K562 (cell line): ENCODE measurements around the gene LRFN4. TPM values are rescaled to one million over a fixed set of nuclear protein-coding genes. Genes with fewer than 3 reads are reported as not detected.

ENCODE experiments used
- ATAC-seq: fragments of 200-7000 bp; cut with Tn5 transposase; 3 replicates; pipeline ENCODE4 v1.9.1; 2020; ENCODE audit warnings: moderate library complexity
- BruUV-seq: library from RNA; stranded (reverse); fragments of 400-500 nt; replicated peaks from 2 replicates; lab custom pipeline; 2021; lab: Mats Ljungman, UMichigan
- CTCF ChIA-PET: fragments of 300-600 bp; formaldehyde crosslinking; extraction: SDS; loops from one replicate; lab custom pipeline; 2021; ENCODE audit warnings: low intra/inter-chr PET ratio; lab: Yijun Ruan, JAX
- POLR2A ChIA-PET: fragments of 300-600, 350-650 bp; sonication (Branson Sonifier 250); formaldehyde crosslinking; extraction: SDS; loops from one replicate; lab custom pipeline; 2021; ENCODE audit warnings: antibody characterized with exemption, inconsistent platforms; lab: Yijun Ruan, JAX
- DNase-seq, 4 experiments: peaks; one replicate each; pipeline versions ENCODE4 v3.0.0 to v3.0.0-alpha.2; 2011 to 2018; ENCODE audit warnings: low spot score in 3 of 4, mixed read lengths in 3 of 4; ENCODE audit errors: extremely low read depth in 1 of 4
- FAIRE-seq: peaks from 2 replicates; lab custom pipeline; 2011; peaks lifted over from hg19 to GRCh38; lab: Jason Lieb, UNC
- H2AFZ ChIP-seq: 2 replicates; pipeline ENCODE4 v1.6.0; 2011; ENCODE audit warnings: low read depth, low read length, control low read depth, inconsistent platforms
- H3K27ac ChIP-seq: fragments of 200-600 bp; 3 replicates; pipeline ENCODE4 v1.8.0; 2011; ENCODE audit warnings: low read depth, mild to moderate bottlenecking, control low read depth, inconsistent platforms, low read length, moderate library complexity, mixed read lengths; ENCODE audit errors: extremely low read depth
- H3K27me3 ChIP-seq, 2 experiments: fragments of 300-600 bp in 1 of 2; 2 replicates in 1 of 2; 3 replicates in 1 of 2; pipeline versions ENCODE4 v1.6.0 to v1.8.0; 2011; ENCODE audit warnings: inconsistent platforms in 2 of 2, low read length in 2 of 2, mild to moderate bottlenecking in 1 of 2, mixed read lengths in 1 of 2, moderate library complexity in 1 of 2; ENCODE audit not compliant: control insufficient read depth in 2 of 2, insufficient read depth in 2 of 2
- H3K36me3 ChIP-seq: fragments of 300-600 bp; 3 replicates; pipeline ENCODE4 v1.8.0; 2011; ENCODE audit warnings: mild to moderate bottlenecking, low read length, inconsistent platforms; ENCODE audit not compliant: control insufficient read depth, insufficient read depth
- H3K4me1 ChIP-seq, 2 experiments: fragments of 200-600 bp in 1 of 2; replicated peaks in 1 of 2; 2 replicates in 1 of 2; 3 replicates in 1 of 2; pipeline versions ENCODE4 v1.5.1 to v1.8.0; 2011; ENCODE audit warnings: inconsistent platforms in 2 of 2, low read length in 2 of 2, mild to moderate bottlenecking in 1 of 2, mixed read lengths in 1 of 2, moderate library complexity in 1 of 2; ENCODE audit not compliant: control insufficient read depth in 2 of 2, insufficient read depth in 2 of 2
- H3K4me2 ChIP-seq: 2 replicates; pipeline ENCODE4 v1.6.1; 2011; ENCODE audit warnings: low read length, control low read depth, inconsistent platforms, mixed read lengths; ENCODE audit not compliant: insufficient read depth
- H3K4me3 ChIP-seq: fragments of 200-600 bp; sonication (generic), shearing (Covaris generic); 2 replicates; pipeline ENCODE4 v1.5.1; 2016; ENCODE audit warnings: control low read depth, inconsistent platforms
- H3K79me2 ChIP-seq: fragments of 200-600 bp; 3 replicates; pipeline ENCODE4 v1.8.0; 2011; ENCODE audit warnings: low read length, inconsistent platforms; ENCODE audit not compliant: control insufficient read depth, insufficient read depth
- H3K9ac ChIP-seq, 2 experiments: 2 replicates each; pipeline versions ENCODE4 v1.6.0 to v1.6.1; 2011; ENCODE audit warnings: low read depth in 2 of 2, low read length in 2 of 2, control low read depth in 1 of 2, inconsistent platforms in 1 of 2, mild to moderate bottlenecking in 1 of 2, mixed read lengths in 1 of 2; ENCODE audit not compliant: insufficient read depth in 1 of 2
- H3K9me1 ChIP-seq: one replicate; pipeline ENCODE4 v1.6.0; 2011; ENCODE audit warnings: inconsistent platforms, mild to moderate bottlenecking, low read length, moderate library complexity; ENCODE audit not compliant: control insufficient read depth, insufficient read depth
- H3K9me3 ChIP-seq: replicated peaks from 2 replicates; pipeline ENCODE4 v1.5.1; 2011; ENCODE audit warnings: low read depth, low read length, inconsistent platforms; ENCODE audit not compliant: control insufficient read depth, insufficient read depth
- H4K20me1 ChIP-seq: replicated peaks from 2 replicates; pipeline ENCODE4 v1.6.1; 2011; ENCODE audit warnings: low read length, inconsistent platforms, mixed read lengths; ENCODE audit not compliant: control insufficient read depth, insufficient read depth
- CHD1 ChIP-seq: fragments of 200-600 bp; sonication (generic); IDR thresholded peaks from one replicate; pipeline ENCODE4 v1.6.1; 2012; ENCODE audit warnings: mild to moderate bottlenecking, moderate library complexity, low read length, inconsistent platforms
- COPS2 ChIP-seq: fragments of 450-650 bp; conservative IDR thresholded peaks from 2 replicates; pipeline ENCODE4 v1.6.1; 2016; ENCODE audit warnings: mild to moderate bottlenecking, moderate library complexity
- HOXB6 ChIP-seq: fragments of 250-450 bp; sonication (Bioruptor Pico); IDR thresholded peaks from 2 replicates; pipeline ENCODE4 v1.5.1; 2022; ENCODE audit warnings: mild to moderate bottlenecking, borderline replicate concordance
- POLR2AphosphoS5 ChIP-seq: IDR thresholded peaks from 2 replicates; pipeline ENCODE4 v1.6.1; 2011; ENCODE audit warnings: mild to moderate bottlenecking, low read depth, low read length, moderate library complexity; ENCODE audit not compliant: control insufficient read depth, insufficient read depth
- SMAD1 ChIP-seq: fragments of 150-350 bp; IDR thresholded peaks from 2 replicates; pipeline ENCODE4 v1.6.1; 2014; ENCODE audit warnings: low read length, low read depth; ENCODE audit not compliant: partially characterized antibody
- XRCC4 ChIP-seq: IDR thresholded peaks from one replicate; pipeline ENCODE4 v1.6.1; 2011; ENCODE audit not compliant: insufficient read depth, insufficient read length; ENCODE audit errors: extremely low read depth
- ZBTB8A ChIP-seq: fragments of 450-650 bp; IDR thresholded peaks from 2 replicates; pipeline ENCODE4 v1.6.1; 2018; ENCODE audit warnings: mild to moderate bottlenecking, moderate library complexity; ENCODE audit not compliant: partially characterized antibody
- ZNF121 ChIP-seq: sonication (generic); formaldehyde crosslinking; conservative IDR thresholded peaks from 2 replicates; pipeline ENCODE4 v1.8.0; 2022; ENCODE audit warnings: missing genetic modification reagents
- whole genome bisulfite sequencing: fragments of 100-300 bp; shearing (Covaris generic); methylation state at CpG from one replicate; pipeline ENCODE4 v1.1.6; 2016; ENCODE audit warnings: low coverage, mixed read lengths; ENCODE audit not compliant: insufficient coverage; ENCODE audit errors: missing lambda C conversion rate; 5-methylcytosine and 5-hydroxymethylcytosine counted together
- in situ Hi-C: fragments of 300-500 bp; cut with MboI; formaldehyde crosslinking; loops from 4 replicates; pipeline ENCODE4 v1.15.0; 2018; ENCODE audit warnings: inconsistent platforms, mixed read lengths
- intact Hi-C: fragments of 100-400 bp; cut with micrococcal nuclease; formaldehyde crosslinking; loops from 2 replicates; pipeline ENCODE4 v1.14.2; 2022
- polyA plus RNA-seq, 8 experiments: library from polyadenylated mRNA; depleted of rRNA in 4 of 8; stranded (reverse) in 5 of 8; unstranded in 3 of 8; fragments of >200 nt; fragmentation: Nextera tagmentation in 2 of 8; fragmentation: Illumina TruSeq in 1 of 8; extraction: Ambion mirVana in 2 of 8; extraction: Trizol in 1 of 8; gene quantifications; 2 replicates each; pipeline versions ENCODE4 v1.2.1 to v1.2.3, GENCODE V29; 2011 to 2014; ENCODE audit warnings: inconsistent platforms in 1 of 8, missing spikeins in 1 of 8
- total RNA-seq, 7 experiments: library from RNA; depleted of rRNA in 6 of 7; stranded (reverse); fragments of >200 nt in 6 of 7; fragmentation: Illumina TruSeq in 2 of 7; extraction: Trizol in 2 of 7; gene quantifications; 2 replicates each; pipeline versions ENCODE4 v1.2.1 to v1.2.3, GENCODE V29; 2011 to 2021; ENCODE audit warnings: low replicate concordance in 1 of 7
- TF ChIP-seq, protein P1 (sequence below): fragments of 250-450 bp; sonication (Bioruptor Pico); IDR thresholded peaks from 2 replicates; pipeline ENCODE4 v1.5.0; 2021
- TF ChIP-seq, protein P2 (sequence below): fragments of 250-450 bp; sonication (Bioruptor Pico); IDR thresholded peaks from 2 replicates; pipeline ENCODE4 v1.5.0; 2021

The LRFN4 gene
- total and polyA plus RNA-seq, 9 of the 15 experiments (the other 6 are each of a cell fraction or from before 2014, with no cell fraction given), result 0.10 to 60.1 (median 6.7) TPM

DNA sequence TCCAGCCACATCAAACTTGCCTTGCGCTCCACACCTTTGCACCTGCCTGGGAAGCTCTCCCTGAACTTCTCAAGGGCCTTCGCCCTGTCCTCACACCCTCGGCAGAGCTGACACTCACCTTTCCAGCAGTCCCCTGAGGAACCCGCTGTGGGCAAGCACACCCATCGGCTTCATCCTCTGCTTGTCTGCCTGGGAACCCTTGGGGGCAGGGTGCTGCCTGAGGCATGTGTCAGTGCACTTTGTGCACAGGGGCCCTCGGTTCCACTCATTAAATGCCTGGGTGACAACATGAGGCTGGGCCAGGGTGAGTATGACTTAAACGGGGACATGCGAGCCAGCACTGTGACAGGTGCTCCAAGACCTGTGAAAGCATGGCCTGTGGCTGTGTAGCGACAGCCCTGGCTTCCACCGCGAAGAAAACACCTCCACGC is 2.6 kb upstream of the LRFN4 start:
- Histone ChIP-seq H3K4me2 (no peak overlapping the region), H3K36me3 (peaks cover 26% of the 10 kb centered on the region; the same call in 2 of the 3 replicates), H3K27ac (no peak overlapping the region; the same call in 2 of the 3 replicates), H3K9ac (peak overlapping the region in 1 of 2 experiments; percentile 15; a peak in 2 of 4 replicates), H3K4me1 (peaks cover 11 to 91% of the 10 kb centered on the region in 2 experiments; a peak in 4 of 5 replicates), H3K4me3 (no peak overlapping the region), H2AFZ (no peak overlapping the region), H3K9me3 (no peaks in the 10 kb centered on the region), H4K20me1 (no peaks in the 10 kb centered on the region), H3K27me3 (no peaks in the 10 kb centered on the region), H3K79me2 (peaks cover 25% of the 10 kb centered on the region), H3K9me1 (no peaks in the 10 kb centered on the region)
- BruUV-seq, result no TSS peak
- intact Hi-C loops, result no loop called here
- DNase-seq, result no peak
- POLR2A ChIA-PET, result interaction anchor here (0.6 to 5.5 kb wide), 2 partner anchors 10 to 177 kb away, joined by 3 to 58 read pairs; partner anchors contain the start of genes RBM4B and RCE1
- CTCF ChIA-PET, result no interaction called here
- no peak for FAIRE-seq
- TF ChIP-seq, protein P1, sequence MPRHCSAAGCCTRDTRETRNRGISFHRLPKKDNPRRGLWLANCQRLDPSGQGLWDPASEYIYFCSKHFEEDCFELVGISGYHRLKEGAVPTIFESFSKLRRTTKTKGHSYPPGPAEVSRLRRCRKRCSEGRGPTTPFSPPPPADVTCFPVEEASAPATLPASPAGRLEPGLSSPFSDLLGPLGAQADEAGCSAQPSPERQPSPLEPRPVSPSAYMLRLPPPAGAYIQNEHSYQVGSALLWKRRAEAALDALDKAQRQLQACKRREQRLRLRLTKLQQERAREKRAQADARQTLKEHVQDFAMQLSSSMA (CRISPR knock-in tag), result no peak
- TF ChIP-seq COPS2 (no peak), ZNF121 (CRISPR knock-in tag) (no peak), POLR2AphosphoS5 (no peak), XRCC4 (no peak), HOXB6 (no peak), SMAD1 (no peak), CHD1 (no peak), ZBTB8A (no peak)
- TF ChIP-seq, protein P2, sequence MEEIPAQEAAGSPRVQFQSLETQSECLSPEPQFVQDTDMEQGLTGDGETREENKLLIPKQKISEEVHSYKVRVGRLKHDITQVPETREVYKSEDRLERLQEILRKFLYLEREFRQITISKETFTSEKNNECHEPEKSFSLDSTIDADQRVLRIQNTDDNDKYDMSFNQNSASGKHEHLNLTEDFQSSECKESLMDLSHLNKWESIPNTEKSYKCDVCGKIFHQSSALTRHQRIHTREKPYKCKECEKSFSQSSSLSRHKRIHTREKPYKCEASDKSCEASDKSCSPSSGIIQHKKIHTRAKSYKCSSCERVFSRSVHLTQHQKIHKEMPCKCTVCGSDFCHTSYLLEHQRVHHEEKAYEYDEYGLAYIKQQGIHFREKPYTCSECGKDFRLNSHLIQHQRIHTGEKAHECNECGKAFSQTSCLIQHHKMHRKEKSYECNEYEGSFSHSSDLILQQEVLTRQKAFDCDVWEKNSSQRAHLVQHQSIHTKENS (CRISPR knock-in tag), result no peak
- TF ChIP-seq, all 486 proteins: peak for 0
- ATAC-seq, result no peak
- WGBS, result 81% methylated on average over 11 of the region's 12 CpGs
- in situ Hi-C loops, result loop anchor here (5.0 kb wide), 1 partner anchor 123 kb away; the partner anchor contains the start of gene C11orf86
